HG03108 (cell line): ENCODE results near the gene MXRA8.
"Not testable (repeated sequence)": the region's sequence is repeated elsewhere in the genome, so short reads cannot be mapped to it uniquely, and the experiment has no call there.

Experiments
- ATAC-seq: cut with Tn5 transposase; IDR thresholded peaks from one replicate; pipeline ENCODE4 v1.9.1; 2021; ENCODE audit warnings: moderate library complexity; ENCODE audit not compliant: unreplicated experiment

Gene MXRA8

DNA sequence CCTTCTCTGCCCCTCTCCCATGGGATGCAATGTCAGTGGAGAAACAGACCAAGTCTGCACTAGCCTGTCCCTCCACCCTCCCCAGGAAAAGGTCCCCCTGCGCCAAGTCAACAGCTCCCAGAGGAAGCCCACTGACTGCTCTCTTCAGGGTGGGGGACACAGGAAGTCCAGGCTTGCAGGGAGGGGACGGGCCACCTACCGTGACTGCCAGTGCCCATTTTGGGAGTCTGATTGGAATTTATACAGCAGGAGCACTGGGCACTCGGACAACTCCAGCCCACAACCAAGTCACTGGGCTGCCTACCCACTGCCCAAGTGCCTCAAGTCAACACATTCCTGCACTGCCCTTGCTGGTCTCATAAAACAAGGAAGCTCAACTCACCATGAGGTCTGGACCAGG lies 34.7 kb upstream of the MXRA8 start:
- ATAC-seq: no peak

GRCh38 chr1:1391225-1391624 lies 32.9 kb upstream of the MXRA8 start:
- ATAC-seq: no peak

DNA sequence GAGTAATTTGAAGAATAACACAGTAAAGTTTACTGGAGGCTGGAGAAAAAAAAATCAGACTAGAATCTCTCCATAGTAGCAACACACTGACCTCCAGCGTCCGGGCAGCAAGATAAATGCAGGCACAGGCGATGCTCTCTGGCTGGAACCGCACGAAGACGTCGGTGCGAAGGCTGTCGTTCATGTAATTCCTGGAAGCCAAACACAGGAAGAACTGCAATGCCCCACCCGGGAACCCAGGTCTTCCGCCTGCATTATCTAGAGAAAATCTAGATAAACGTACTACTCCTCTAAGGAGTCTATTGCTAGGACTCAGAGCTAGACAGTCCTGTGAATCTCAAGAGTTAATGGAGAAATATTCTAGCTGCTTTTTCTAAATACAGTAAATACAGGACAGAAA lies 32.3 kb upstream of the MXRA8 start:
- no peak for ATAC-seq

- no peak for ATAC-seq
Observed at GRCh38 chr1:1388078-1388472, 29.7 kb upstream of the MXRA8 start.

- no peak for ATAC-seq
Observed at GRCh38 chr1:1387098-1388077, 29.0 kb upstream of the MXRA8 start.

GRCh38 chr1:1385931-1386330 lies 27.6 kb upstream of the MXRA8 start:
- ATAC-seq: no peak

DNA sequence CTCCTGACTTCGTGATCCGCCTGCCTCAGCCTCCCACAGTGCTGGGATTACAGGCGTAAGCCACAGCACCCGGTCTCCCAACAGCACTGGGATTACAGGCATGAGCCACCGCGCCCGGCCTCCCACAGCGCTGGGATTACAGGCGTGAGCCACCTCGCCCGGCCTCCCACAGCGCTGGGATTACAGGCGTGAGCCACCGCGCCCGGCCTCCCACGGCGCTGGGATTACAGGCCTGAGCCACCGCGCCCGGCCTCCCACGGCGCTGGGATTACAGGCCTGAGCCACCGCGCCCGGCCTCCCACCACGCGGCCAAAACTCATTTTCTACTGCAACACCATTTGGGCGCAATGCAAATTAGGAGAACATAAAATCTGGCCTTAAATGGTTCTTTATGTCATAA lies 27.0 kb upstream of the MXRA8 start:
- ATAC-seq: not testable (repeated sequence)

DNA sequence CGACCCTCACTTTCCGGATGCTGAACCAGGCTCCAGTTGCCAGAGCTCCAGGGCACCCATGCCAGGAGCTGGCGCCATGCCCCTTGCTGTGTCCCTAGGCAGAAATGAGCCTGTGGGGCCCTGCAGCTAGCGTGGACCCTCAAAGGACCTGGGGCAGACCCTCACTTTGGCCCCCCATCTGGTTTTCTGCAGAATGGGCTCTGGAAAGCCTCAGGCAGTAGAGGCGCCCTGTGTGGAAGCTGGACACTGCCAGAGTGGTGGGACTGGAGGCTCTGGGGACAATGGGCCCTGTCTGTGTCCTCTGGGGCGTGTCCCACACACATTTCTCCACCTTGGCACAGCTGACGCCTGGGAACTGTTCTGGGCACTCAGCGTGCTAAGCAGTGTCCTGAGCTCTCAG lies 22.9 kb upstream of the MXRA8 start:
- no peak for ATAC-seq

GRCh38 chr1:1380860-1381259 lies 22.5 kb upstream of the MXRA8 start:
- ATAC-seq: no peak

- no peak for ATAC-seq
Observed at GRCh38 chr1:1377540-1378205, 19.3 kb upstream of the MXRA8 start.

DNA sequence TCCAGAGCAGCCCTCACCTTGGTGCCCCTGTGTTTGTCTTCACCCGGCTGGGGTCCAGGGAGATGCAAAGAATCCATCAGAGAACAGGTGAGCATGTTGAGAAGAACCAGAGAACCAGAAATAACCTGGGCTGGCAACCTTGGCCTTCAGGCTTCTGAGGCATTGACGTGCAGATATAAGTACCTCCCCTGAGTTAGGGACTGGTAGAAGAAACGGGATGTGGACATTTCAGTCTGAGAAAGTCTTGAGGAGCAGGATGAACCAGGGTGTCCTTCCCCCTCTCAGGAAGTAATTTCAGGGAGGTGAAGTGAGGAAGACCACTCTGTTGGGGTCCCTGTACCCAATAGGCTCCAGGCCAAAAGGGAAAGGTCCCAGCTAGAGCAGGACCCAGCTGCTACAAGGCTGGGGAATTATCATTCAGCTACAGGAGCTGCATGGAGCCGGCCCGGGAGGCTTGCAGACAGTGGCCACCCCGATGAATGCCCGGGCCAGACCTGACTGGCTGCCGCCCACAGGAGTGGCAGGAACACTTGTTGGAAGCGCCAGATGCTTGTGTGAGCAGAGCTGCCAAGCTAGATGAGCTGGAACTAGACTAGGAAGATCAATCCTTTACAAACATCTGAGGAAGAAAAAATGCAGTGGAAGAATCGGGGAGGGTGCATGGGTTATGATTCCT lies 18.3 kb upstream of the MXRA8 start:
- no peak for ATAC-seq

GRCh38 chr1:1374929-1375662 lies 16.7 kb upstream of the MXRA8 start, which contains the start of gene AURKAIP1:
AURKAIP1 (minus strand) TSS chr1:1375207; CDS start chr1:1374756, 451 bp downstream.
- peak; percentile 84 for ATAC-seq

DNA sequence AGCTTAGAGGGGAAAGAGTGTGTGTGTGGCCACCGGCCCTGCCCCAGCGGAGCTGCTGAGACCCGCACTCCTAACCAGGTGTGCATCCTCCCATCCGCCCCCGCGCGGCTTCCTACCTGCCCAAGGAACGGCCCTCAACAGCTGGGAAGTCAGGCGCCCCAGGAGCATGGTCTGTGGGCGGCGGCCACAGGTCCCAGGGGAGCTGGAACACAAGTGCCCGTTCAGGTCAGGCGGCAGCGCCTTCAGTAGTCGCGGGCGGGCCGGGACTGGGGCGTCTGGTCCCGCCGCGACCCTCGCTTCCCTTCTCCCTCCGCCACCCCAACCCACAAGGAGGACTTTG lies 16.2 kb upstream of the MXRA8 start:
- no peak for ATAC-seq

DNA sequence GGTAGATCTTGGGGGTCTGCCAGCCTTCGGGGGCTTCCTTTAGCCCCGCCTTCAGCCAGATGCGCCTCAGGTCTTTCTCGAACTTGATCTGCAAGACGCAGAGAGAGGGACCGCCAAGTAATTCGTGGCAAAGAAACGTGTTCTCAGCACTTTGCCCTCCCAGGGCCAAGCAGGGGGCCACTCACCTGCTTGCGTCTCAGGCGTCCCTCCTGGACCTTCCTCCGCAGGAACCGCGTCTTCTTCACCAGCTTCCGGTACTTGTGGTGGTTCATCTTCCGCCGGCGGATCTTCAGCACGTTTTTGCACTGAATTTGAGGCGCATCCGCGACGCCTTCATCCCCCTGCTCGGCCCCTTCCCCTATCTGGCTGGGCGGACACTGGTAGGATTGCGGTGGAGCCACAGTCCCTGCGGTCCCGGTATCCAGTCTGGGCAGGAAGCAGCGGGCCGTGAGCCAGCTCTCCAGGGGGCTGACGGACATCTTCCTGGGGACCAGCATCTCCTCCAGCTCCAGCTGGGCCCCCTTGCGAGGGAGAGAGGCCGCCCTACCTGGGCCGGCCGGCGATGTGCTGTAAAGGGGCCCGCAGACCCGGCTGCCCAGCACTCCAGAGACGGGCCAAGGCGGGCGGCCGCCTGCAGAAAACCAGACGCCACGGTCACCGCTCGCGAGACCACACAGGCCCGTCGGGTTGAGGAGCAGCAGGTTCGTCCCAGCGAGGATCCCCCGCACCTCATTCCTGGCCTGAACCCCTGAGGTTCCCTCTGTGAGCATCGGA lies 15.6 kb upstream of the MXRA8 start:
- ATAC-seq: no peak

- ATAC-seq: no peak
Observed at GRCh38 chr1:1373051-1373814, 14.9 kb upstream of the MXRA8 start.

DNA sequence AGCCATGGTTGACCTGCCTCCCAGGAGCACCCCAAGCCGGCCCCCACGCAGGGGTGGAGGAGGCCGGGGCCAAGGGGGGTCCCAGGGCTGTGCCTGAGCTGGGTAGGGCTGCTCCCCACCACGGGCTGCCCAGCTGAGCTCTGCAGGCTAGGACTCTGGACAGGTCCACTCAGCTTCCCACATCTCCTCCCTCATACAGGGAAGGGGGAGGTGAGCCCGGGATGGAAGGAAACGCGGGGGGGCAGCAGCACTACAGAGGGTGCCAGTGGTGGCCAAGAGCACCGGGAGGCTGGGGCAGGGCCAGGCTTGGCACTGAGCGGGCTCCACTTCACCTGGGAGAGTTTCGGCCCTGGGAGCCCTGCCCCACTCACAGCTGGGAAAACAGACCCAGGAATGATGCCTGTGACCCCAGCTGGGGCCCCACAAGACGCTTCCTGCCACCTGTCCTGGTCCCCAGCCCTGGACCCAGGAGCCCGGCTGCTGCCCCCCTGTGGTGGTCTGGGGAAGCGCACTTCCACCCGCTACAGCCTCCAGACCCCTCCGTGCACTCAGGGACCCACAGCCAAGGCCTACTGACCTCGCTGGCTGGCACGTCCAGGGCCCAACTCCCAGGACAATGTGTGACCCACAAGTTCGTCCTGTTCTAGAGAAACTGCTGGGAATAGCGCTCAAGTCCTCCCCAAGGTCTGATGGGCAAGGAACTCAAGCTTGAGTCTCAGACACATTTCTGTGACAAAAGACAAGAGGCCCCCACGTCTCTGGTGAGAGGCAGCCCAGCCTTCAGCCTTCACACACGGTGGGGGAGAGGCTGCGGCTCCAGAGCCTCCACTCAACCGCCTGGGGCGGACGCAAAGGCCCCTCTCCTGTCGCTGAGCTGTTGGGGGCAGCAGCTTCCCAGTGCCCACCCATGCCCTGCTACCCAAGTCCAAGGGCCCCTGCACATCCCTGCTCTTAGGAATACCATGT lies 13.7 kb upstream of the MXRA8 start:
- ATAC-seq: no peak

DNA sequence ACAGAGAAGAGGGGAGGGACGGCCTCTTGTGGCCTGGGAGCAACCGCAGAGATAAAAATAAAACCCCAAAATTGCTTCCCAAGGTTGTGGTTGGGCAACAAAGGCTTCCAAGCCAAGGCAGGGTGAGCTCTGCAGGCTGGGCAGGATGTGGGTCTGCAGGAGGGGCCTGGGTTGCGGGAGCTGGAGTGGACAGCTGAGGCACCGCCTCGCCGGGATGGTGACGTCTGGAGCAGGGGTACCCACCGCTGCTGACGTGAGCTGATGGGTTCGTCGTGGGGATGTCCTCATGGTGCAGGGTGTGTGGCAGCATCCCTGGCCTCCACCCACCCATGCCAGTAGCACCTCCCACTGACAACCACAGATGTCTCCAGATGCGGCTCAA lies 13.0 kb upstream of the MXRA8 start:
- ATAC-seq: no peak

- ATAC-seq: no peak
Observed at GRCh38 chr1:1370771-1371300, 12.5 kb upstream of the MXRA8 start.
